Measurements from ENCODE around the gene GRB7. TPM values are rescaled to one million over a fixed set of nuclear protein-coding genes. Genes with fewer than 3 reads are reported as not detected.

GRB7 gene
- total and polyA plus RNA-seq, 2 experiments from 2014 or later, result 12.8 to 28.9 TPM

Small RNA genes within 50 kb of the gene (microRNA-seq; reads per million reads assigned to microRNA genes)
- gene MIR4728, result 1.6 reads per million

Small RNA genes within 50 kb of the gene (small RNA-seq; reads per million reads assigned to genes)
- gene MIR4728 (ENCODE audit: low replicate concordance), result not detected

Other genes starting within 250 kb of the GRB7 start
- gene NEUROD2, start 130.0 kb upstream of the GRB7 start, total RNA-seq (2014; rRNA removed; shearing (Covaris generic)), result not detected in 2 replicates
- not detected in 2 replicates for gene NEUROD2, start 130.0 kb upstream of the GRB7 start, polyA plus RNA-seq (2016; fragmentation: Nextera tagmentation; extraction: Ambion mirVana)
- 1.5 and 3.4 TPM in 2 replicates for gene PPP1R1B, start 111.0 kb upstream of the GRB7 start, total RNA-seq (2014; rRNA removed; shearing (Covaris generic))
- gene PPP1R1B, start 111.0 kb upstream of the GRB7 start, polyA plus RNA-seq (2016; fragmentation: Nextera tagmentation; extraction: Ambion mirVana), result 3.7 and 5.4 TPM in 2 replicates
- 39.7 and 53.3 TPM in 2 replicates for gene STARD3, start 100.8 kb upstream of the GRB7 start, total RNA-seq (2014; rRNA removed; shearing (Covaris generic))
- gene STARD3, start 100.8 kb upstream of the GRB7 start, polyA plus RNA-seq (2016; fragmentation: Nextera tagmentation; extraction: Ambion mirVana), result 26.4 and 31.5 TPM in 2 replicates
- gene TCAP, start 72.6 kb upstream of the GRB7 start, total RNA-seq (2014; rRNA removed; shearing (Covaris generic)), result 0.74 and 2.1 TPM in 2 replicates
- gene TCAP, start 72.6 kb upstream of the GRB7 start, polyA plus RNA-seq (2016; fragmentation: Nextera tagmentation; extraction: Ambion mirVana), result 0.61 and 0.80 TPM in 2 replicates
- 1.9 and 2.3 TPM in 2 replicates for gene PNMT, start 69.5 kb upstream of the GRB7 start, total RNA-seq (2014; rRNA removed; shearing (Covaris generic))
- gene PNMT, start 69.5 kb upstream of the GRB7 start, polyA plus RNA-seq (2016; fragmentation: Nextera tagmentation; extraction: Ambion mirVana), result 2.5 and 4.4 TPM in 2 replicates
- gene PGAP3, start 49.9 kb upstream of the GRB7 start, total RNA-seq (2014; rRNA removed; shearing (Covaris generic)), result 10.7 and 12.8 TPM in 2 replicates
- 7.0 and 8.2 TPM in 2 replicates for gene PGAP3, start 49.9 kb upstream of the GRB7 start, polyA plus RNA-seq (2016; fragmentation: Nextera tagmentation; extraction: Ambion mirVana)
- gene ERBB2, start 37.9 kb upstream of the GRB7 start, total RNA-seq (2014; rRNA removed; shearing (Covaris generic)), result 193 and 196 TPM in 2 replicates
- gene ERBB2, start 37.9 kb upstream of the GRB7 start, polyA plus RNA-seq (2016; fragmentation: Nextera tagmentation; extraction: Ambion mirVana), result 44.9 and 46.2 TPM in 2 replicates
- 24.3 and 37.1 TPM in 2 replicates for gene MIEN1, start 7.4 kb upstream of the GRB7 start, total RNA-seq (2014; rRNA removed; shearing (Covaris generic))
- gene MIEN1, start 7.4 kb upstream of the GRB7 start, polyA plus RNA-seq (2016; fragmentation: Nextera tagmentation; extraction: Ambion mirVana), result 91.8 and 106 TPM in 2 replicates
- 0.76 and 1.4 TPM in 2 replicates for gene IKZF3, start 126.4 kb downstream of the GRB7 start, total RNA-seq (2014; rRNA removed; shearing (Covaris generic))
- gene IKZF3, start 126.4 kb downstream of the GRB7 start, polyA plus RNA-seq (2016; fragmentation: Nextera tagmentation; extraction: Ambion mirVana), result 0.05 and 0.11 TPM in 2 replicates
- gene ZPBP2, start 130.3 kb downstream of the GRB7 start, total RNA-seq (2014; rRNA removed; shearing (Covaris generic)), result not detected in 2 replicates
- gene ZPBP2, start 130.3 kb downstream of the GRB7 start, polyA plus RNA-seq (2016; fragmentation: Nextera tagmentation; extraction: Ambion mirVana), result 0.28 TPM in 1 of 2 replicates, not detected in the other
- 5.4 and 12.6 TPM in 2 replicates for gene GSDMB, start 180.7 kb downstream of the GRB7 start, total RNA-seq (2014; rRNA removed; shearing (Covaris generic))
- 5.5 and 7.6 TPM in 2 replicates for gene GSDMB, start 180.7 kb downstream of the GRB7 start, polyA plus RNA-seq (2016; fragmentation: Nextera tagmentation; extraction: Ambion mirVana)
- 38.5 and 39.2 TPM in 2 replicates for gene ORMDL3, start 189.7 kb downstream of the GRB7 start, total RNA-seq (2014; rRNA removed; shearing (Covaris generic))
- 33.6 and 41.3 TPM in 2 replicates for gene ORMDL3, start 189.7 kb downstream of the GRB7 start, polyA plus RNA-seq (2016; fragmentation: Nextera tagmentation; extraction: Ambion mirVana)
- gene LRRC3C, start 189.8 kb downstream of the GRB7 start, total RNA-seq (2014; rRNA removed; shearing (Covaris generic)), result 0.24 TPM in 1 of 2 replicates, not detected in the other
- gene LRRC3C, start 189.8 kb downstream of the GRB7 start, polyA plus RNA-seq (2016; fragmentation: Nextera tagmentation; extraction: Ambion mirVana), result not detected in 2 replicates
- gene GSDMA, start 225.1 kb downstream of the GRB7 start, total RNA-seq (2014; rRNA removed; shearing (Covaris generic)), result 1.0 TPM in 1 of 2 replicates, not detected in the other
- not detected in 2 replicates for gene GSDMA, start 225.1 kb downstream of the GRB7 start, polyA plus RNA-seq (2016; fragmentation: Nextera tagmentation; extraction: Ambion mirVana)
- 200 and 217 TPM in 2 replicates for gene PSMD3, start 242.9 kb downstream of the GRB7 start, total RNA-seq (2014; rRNA removed; shearing (Covaris generic))
- gene PSMD3, start 242.9 kb downstream of the GRB7 start, polyA plus RNA-seq (2016; fragmentation: Nextera tagmentation; extraction: Ambion mirVana), result 100 and 112 TPM in 2 replicates

Measured in GM23338 (cell line).